Skeletal muscle tissue (tissue), 4 donors: Measurements from ENCODE around the gene TRAF5. TPM values are rescaled to one million over a fixed set of nuclear protein-coding genes. Genes with fewer than 3 reads are reported as not detected.

Source experiments
- H3K27ac ChIP-seq: one replicate; pipeline ENCODE4 v1.7.0; 2013; ENCODE audit warnings: mild to moderate bottlenecking, low read depth, low read length, inconsistent platforms
- H3K27me3 ChIP-seq, 3 donors: one replicate each; pipeline ENCODE4 v1.7.0; 2013; ENCODE audit warnings: low read length in 3 of 3; ENCODE audit not compliant: control insufficient read depth in 3 of 3, insufficient read depth in 3 of 3
- H3K36me3 ChIP-seq, 3 donors: one replicate each; pipeline ENCODE4 v1.7.0; 2013; ENCODE audit warnings: low read length in 3 of 3; ENCODE audit not compliant: control insufficient read depth in 3 of 3, insufficient read depth in 3 of 3
- H3K4me1 ChIP-seq, 3 donors: one replicate each; pipeline ENCODE4 v1.7.0; 2013; ENCODE audit warnings: low read length in 3 of 3, mild to moderate bottlenecking in 3 of 3; ENCODE audit not compliant: control insufficient read depth in 3 of 3, insufficient read depth in 3 of 3
- H3K4me3 ChIP-seq, 3 donors: one replicate each; pipeline ENCODE4 v1.7.0; 2013; ENCODE audit warnings: low read length in 3 of 3
- H3K9ac ChIP-seq, 3 donors: one replicate each; pipeline ENCODE4 v1.7.0; 2013; ENCODE audit warnings: low read length in 3 of 3, mild to moderate bottlenecking in 3 of 3, moderate library complexity in 2 of 3, low read depth in 1 of 3
- H3K9me3 ChIP-seq, 3 donors: one replicate each; pipeline ENCODE4 v1.7.0; 2013; ENCODE audit warnings: low read length in 3 of 3; ENCODE audit not compliant: control insufficient read depth in 3 of 3
- total RNA-seq: library from RNA; depleted of rRNA; stranded (reverse); fragments of >200 nt; gene quantifications from one replicate; pipeline ENCODE4 v1.2.3, GENCODE V29; 2014
- donor health status: Osteomylitis.

Gene TRAF5
- total RNA-seq, 1 donor from 2014 or later, result 13.0 TPM

DNA sequence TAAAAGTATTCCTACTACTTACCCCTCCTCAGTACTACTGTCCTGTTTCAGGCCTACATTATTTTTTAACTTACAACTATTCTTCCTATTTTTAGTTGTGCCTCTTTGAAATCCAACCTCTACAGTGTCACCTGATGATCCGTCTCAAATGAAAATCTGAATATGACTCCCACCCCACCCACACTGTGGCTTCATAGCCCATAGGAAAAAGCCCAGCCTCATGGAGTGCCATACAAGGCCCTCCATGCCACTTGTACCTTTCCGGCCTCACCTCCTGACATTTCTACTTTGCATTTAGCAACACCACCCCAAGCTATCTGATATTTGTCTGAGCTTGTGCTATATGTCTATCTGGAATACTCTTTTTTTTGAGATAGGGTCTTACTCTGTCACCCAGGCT is 49.3 kb downstream of the TRAF5 start:
- Histone ChIP-seq H3K4me1 (peaks cover 0 to 4% (median 2%) of the 10 kb centered on the region in 3 donors), H3K9ac (no peak overlapping the region), H3K27me3 (no peaks in the 10 kb centered on the region), H3K9me3 (no peaks in the 10 kb centered on the region), H3K27ac (no peak overlapping the region), H3K4me3 (no peak overlapping the region), H3K36me3 (no peaks in the 10 kb centered on the region)

DNA sequence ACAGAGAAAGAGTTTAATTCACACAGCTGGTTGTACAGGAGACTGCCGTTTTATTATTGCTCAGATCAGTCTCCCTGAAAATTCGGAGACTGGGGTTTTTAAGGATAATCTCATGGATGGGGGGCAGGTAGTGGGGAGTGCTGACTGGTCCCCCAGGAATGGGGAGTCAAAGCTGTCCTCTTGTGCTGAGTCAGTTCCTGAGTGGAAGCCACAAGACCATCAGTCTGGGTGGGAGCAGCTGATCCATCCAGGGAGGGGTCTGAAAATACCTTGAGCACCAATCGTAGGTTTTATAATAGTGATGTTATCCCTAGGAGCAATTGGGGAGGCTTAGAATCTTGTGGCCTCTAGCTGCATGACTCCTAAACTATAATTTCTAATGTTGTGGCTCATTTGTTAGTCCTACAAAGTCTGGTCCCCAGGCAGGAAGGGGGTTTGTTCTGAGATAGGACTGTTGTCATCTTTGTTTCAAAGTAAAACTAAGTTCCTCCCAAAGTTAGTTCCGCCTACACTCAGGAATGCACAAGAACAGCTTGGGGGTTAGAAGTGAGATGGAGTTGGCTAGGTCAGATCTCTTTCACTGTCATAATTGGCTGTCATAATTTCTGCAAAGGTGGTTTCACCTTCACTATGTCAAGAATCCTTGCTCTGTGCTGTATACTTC is 50.3 kb downstream of the TRAF5 start:
- H3K4me1 ChIP-seq, result peaks cover 0 to 4% (median 2%) of the 10 kb centered on the region in 3 donors
- H3K27me3 ChIP-seq, result no peaks in the 10 kb centered on the region
- H3K9me3 ChIP-seq, result no peaks in the 10 kb centered on the region
- no peak overlapping the region for H3K9ac ChIP-seq
- H3K4me3 ChIP-seq, result no peak overlapping the region
- no peak overlapping the region for H3K27ac ChIP-seq
- no peaks in the 10 kb centered on the region for H3K36me3 ChIP-seq

DNA sequence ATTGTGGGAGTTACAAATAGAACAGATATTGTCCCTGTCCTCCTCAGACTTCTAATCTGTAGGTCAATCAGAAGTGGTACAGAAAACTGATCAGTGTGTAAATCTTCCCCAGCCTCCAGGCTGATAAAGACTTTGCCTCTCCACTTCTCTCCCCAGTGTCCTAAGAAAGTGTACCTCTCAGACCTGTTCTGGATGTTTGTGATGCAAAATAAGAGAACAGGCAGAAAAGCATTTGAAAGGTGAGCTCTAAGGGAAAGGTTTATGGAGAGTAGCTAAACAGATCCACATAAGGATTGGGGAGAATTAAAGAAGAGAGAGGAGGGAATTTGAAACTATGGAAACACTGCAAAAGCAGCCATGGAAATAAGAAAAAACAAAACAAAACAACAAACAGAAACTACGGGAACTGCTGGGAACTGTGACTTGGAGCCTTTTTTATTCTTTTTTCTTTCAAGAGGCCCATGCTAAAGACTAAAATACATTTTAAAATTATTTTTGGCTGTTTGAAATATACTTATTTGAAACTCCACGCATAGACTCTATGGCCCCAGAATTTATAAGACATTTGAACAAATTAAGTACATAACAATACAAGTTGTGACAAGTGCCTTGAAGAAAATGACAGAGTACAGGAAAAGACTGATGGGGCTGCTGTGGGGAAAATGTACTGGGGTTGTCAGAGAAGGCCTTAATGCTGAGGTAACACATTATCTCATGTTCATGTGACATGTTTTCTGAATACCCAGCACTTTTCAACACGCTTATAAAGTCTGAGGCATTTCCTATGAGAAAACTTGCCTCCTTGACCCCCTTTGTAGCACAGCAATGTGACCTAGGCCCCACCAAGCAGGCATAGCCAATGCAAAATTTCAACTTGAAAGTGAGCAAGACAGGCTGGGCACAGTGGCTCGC is 51.2 kb downstream of the TRAF5 start:
- H3K9ac ChIP-seq, result no peak overlapping the region
- peak overlapping the region; percentile 32 for H3K27ac ChIP-seq
- H3K36me3 ChIP-seq, result no peaks in the 10 kb centered on the region
- H3K27me3 ChIP-seq, result no peaks in the 10 kb centered on the region
- H3K9me3 ChIP-seq, result no peaks in the 10 kb centered on the region
- peaks cover 0 to 4% (median 2%) of the 10 kb centered on the region in 3 donors for H3K4me1 ChIP-seq
- no peak overlapping the region for H3K4me3 ChIP-seq

DNA sequence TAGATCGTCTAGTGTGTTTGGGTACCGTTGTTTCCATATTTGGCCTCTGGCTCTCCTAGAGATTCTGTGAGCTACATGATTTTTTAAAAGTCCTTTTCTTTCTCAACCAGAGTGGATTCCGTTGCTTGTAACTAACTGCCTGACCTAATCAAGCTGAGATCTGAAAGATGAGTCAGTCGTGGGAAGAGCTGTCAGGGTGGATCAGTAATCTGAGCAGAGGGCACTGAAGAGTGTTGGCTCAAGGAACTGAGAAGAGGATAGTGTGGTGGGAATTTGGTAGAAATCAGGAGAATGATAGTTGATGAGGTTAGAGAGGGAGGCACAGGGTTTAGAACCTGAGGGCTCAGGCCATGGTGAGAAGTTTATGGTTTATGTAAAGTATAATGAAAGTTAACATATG is 52.2 kb downstream of the TRAF5 start:
- H3K9ac ChIP-seq, result peak overlapping the region in 1 of 3 donors; percentile 35
- no peaks in the 10 kb centered on the region for H3K36me3 ChIP-seq
- H3K27ac ChIP-seq, result peak overlapping the region; percentile 9
- H3K4me3 ChIP-seq, result no peak overlapping the region
- peaks cover 0 to 10% (median 7%) of the 10 kb centered on the region in 3 donors for H3K4me1 ChIP-seq
- H3K27me3 ChIP-seq, result no peaks in the 10 kb centered on the region
- H3K9me3 ChIP-seq, result no peaks in the 10 kb centered on the region

DNA sequence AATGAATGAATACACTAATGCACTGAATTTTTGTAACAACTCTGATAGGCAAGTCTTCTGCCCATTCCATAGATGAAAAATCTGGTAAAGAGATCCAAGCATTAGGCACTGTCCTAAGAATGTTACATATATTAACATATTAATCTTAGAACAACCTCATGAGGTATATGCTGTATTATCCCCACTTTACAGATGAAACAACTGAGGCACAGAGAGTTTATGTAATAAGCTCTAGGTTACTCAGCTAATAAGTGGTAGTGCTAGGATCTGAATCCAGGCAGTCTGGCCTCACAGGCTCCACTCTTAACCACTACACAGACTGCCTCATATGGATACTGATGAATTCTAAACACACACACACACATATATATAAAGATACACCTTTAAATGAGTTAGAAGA is 52.8 kb downstream of the TRAF5 start:
- Histone ChIP-seq H3K4me3 (no peak overlapping the region), H3K36me3 (no peaks in the 10 kb centered on the region), H3K27ac (no peak overlapping the region), H3K4me1 (peaks cover 0 to 10% (median 7%) of the 10 kb centered on the region in 3 donors), H3K9me3 (no peaks in the 10 kb centered on the region), H3K9ac (no peak overlapping the region), H3K27me3 (no peaks in the 10 kb centered on the region)

DNA sequence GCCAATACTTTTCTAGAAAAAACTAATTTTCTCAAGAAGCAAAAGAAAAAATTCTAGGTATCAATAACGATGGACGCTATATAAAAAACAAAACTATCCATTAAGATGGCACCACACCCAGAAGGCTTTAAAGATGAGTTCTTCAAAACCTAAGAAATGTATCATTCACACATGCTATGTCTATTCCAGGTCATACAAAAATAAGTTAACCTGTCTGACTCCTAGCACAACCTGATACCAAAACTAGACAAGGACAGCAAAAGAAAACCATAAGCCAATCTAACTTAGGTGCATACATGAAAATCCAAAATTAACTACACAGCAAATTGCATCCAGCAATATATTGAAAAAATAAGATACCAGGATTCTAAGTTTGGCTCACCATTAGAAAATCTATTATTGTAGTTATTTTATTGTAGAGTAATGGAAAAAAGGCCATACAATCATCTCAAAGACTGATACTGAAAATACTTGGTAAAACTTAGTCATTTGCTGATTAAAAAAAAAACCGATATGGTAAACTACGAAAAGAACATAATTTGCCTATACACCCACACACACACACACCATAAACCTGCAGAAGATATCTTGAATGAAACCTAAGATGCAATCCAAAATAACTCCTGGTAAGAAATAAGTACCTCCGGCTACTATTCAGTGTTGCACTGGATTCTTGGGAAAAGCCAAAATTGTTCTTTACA is 55.0 kb downstream of the TRAF5 start:
- H3K9ac ChIP-seq, result peak overlapping the region; percentile 89 to 97 (median 91)

DNA sequence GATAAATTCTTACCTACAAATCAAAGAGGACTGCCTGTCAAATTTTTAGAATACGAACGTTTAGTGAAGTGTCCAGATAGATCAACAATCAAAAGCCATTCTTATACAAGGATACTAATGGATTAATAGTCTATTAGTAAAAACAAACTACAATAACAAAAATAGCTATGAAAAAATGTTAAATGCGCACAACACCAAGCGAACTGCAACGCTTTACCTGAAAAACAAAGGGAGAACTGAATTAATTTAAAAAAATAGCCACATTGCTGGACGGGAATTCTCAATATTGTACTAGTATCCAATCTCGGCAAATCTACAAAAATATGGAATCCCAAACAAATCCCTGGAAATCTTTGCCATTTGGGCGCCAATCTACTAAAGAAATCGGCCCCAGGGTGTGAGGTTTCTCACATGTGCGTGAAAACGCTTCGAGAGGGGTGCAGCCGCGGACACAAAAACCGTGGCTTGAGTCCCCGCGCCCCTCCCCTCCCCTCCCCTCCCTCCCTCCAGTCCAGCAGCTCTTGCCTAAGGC is 55.6 kb downstream of the TRAF5 start:
- Histone ChIP-seq H3K9me3 (no peaks in the 10 kb centered on the region), H3K27me3 (no peaks in the 10 kb centered on the region), H3K9ac (peak overlapping the region; percentile 89 to 97 (median 91)), H3K36me3 (no peaks in the 10 kb centered on the region), H3K4me3 (peak overlapping the region; percentile 89 to 94 (median 93)), H3K27ac (peak overlapping the region; percentile 97), H3K4me1 (peaks cover 0 to 10% (median 5%) of the 10 kb centered on the region in 3 donors)

More for the DNA sequence above, 55.0 kb downstream of the TRAF5 start:
- Histone ChIP-seq H3K4me3 (peak overlapping the region; percentile 89 to 94 (median 93)), H3K9me3 (no peaks in the 10 kb centered on the region), H3K4me1 (peaks cover 0 to 10% (median 7%) of the 10 kb centered on the region in 3 donors), H3K36me3 (no peaks in the 10 kb centered on the region), H3K27ac (peak overlapping the region; percentile 97), H3K27me3 (no peaks in the 10 kb centered on the region)

DNA sequence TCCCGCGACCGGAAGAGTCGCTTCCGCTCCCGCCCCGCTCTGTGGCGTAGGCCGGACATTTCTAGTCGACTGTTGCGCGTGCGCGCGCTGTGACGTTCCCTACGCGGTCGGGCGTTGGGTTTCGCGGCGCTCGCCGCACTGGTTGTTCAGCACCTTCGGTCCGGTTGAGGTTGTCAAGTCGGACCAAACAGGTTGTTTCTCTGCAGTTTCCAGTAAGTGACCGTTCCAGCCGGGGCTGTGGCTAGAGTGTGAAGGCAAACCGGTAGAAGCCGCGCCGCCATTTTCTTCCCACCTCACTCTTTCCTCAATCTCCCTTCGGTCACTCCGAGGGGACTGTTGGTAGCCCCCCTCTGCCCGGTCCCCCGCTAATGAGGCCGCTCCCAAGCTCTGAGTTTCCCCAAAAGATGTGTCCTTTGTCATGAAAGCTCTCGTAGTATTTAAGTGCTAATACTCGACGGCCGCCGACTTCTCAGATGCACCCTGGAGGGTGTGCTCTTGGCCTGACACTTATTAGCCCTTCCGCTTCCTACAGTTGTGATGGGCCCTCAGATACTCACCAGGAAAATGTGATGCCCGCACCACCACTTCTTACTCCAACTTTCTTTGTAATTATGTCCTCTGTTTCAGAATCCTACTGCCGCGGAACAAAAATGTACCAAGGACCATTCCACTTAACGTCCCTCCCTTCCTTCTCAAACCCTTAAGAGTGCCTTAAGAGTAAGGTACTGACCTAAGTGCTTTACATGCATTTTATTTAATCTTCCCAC is 56.3 kb downstream of the TRAF5 start:
- Histone ChIP-seq H3K4me1 (peaks cover 0 to 10% (median 5%) of the 10 kb centered on the region in 3 donors), H3K27me3 (no peaks in the 10 kb centered on the region), H3K4me3 (peak overlapping the region; percentile 89 to 94 (median 93)), H3K9ac (peak overlapping the region; percentile 89 to 97 (median 91)), H3K9me3 (no peaks in the 10 kb centered on the region), H3K36me3 (no peaks in the 10 kb centered on the region), H3K27ac (peak overlapping the region; percentile 97)

DNA sequence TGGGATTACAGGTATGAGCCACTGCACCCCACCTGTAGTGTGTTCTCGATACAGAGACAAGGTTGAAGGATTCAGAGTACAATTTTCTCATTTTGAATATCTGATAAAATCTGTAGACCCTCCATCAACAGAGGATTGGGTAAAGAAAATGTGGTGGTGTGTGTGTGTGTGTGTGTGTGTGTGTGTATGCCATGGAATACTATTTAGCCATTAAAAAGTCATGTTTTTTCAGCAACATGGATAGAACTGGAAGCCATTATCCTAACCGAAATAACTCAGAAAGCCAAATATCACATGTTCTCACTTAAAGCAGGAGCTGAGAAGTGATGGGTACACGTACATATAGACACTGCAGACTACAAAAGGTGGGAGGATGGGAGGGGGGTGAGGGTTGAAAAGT is 57.9 kb downstream of the TRAF5 start:
- no peaks in the 10 kb centered on the region for H3K36me3 ChIP-seq
- no peak overlapping the region for H3K27ac ChIP-seq
- peaks cover 0 to 6% (median 5%) of the 10 kb centered on the region in 3 donors for H3K4me1 ChIP-seq
- H3K27me3 ChIP-seq, result no peaks in the 10 kb centered on the region
- H3K9ac ChIP-seq, result no peak overlapping the region
- H3K4me3 ChIP-seq, result no peak overlapping the region
- H3K9me3 ChIP-seq, result no peaks in the 10 kb centered on the region
